Brain microvascular endothelial cell (primary cell): ENCODE measurements around the gene PCNX1.

Experiments
- DNase-seq: peaks from one replicate; pipeline ENCODE4 v3.0.0-alpha.2; 2020
- H3K27ac ChIP-seq: fragments of 250-450 bp; sonication (Bioruptor Pico); 2 replicates; pipeline ENCODE4 v1.5.1; 2020; ENCODE audit warnings: mild to moderate bottlenecking, moderate library complexity
- H3K27me3 ChIP-seq: fragments of 250-450 bp; sonication (Bioruptor Pico); replicated peaks from 2 replicates; pipeline ENCODE4 v1.5.1; 2020; ENCODE audit warnings: mild to moderate bottlenecking
- H3K36me3 ChIP-seq: fragments of 250-450 bp; sonication (Bioruptor Pico); replicated peaks from 2 replicates; pipeline ENCODE4 v1.5.1; 2020; ENCODE audit warnings: mild to moderate bottlenecking
- H3K4me3 ChIP-seq: 2 replicates; pipeline ENCODE4 v1.5.1; 2011; ENCODE audit warnings: low read depth, mild to moderate bottlenecking, control low read depth, low read length, moderate library complexity
- CTCF ChIP-seq: IDR thresholded peaks from 2 replicates; pipeline ENCODE4 v1.5.1; 2011; ENCODE audit warnings: low read depth, mild to moderate bottlenecking, moderate library complexity, low read length, control low read depth, inconsistent platforms; ENCODE audit errors: missing control alignments
- in situ Hi-C: cut with HindIII; loops from 2 replicates; pipeline ENCODE4 v1.10.0; 2017; ENCODE audit warnings: low sequenced_read_pairs, low pct_ligation_motif_present

PCNX1 gene

GRCh38 chr14:71163842-71164629 is 256.8 kb downstream of the PCNX1 start:
- no peak for DNase-seq
- in situ Hi-C loops: no loop called here
- H3K27me3 ChIP-seq: no peaks in the 10 kb centered on the region
- no peaks in the 10 kb centered on the region for H3K36me3 ChIP-seq
- H3K4me3 ChIP-seq: no peak overlapping the region
- H3K27ac ChIP-seq: no peak overlapping the region
- no peak for TF ChIP-seq CTCF
